Stimulated activated CD8-positive, alpha-beta memory T cell treated with anti-CD3 and anti-CD28 coated beads, Interleukin-7, amount 100 ng/mL, for 1 hour (primary cell): Measurements from ENCODE around the gene GORASP1.

Source experiments
- DNase-seq, 2 donors: peaks; one replicate each; pipeline ENCODE4 v3.0.0-alpha.2; 2020; ENCODE audit warnings: low read depth in 2 of 2

GORASP1 gene

DNA sequence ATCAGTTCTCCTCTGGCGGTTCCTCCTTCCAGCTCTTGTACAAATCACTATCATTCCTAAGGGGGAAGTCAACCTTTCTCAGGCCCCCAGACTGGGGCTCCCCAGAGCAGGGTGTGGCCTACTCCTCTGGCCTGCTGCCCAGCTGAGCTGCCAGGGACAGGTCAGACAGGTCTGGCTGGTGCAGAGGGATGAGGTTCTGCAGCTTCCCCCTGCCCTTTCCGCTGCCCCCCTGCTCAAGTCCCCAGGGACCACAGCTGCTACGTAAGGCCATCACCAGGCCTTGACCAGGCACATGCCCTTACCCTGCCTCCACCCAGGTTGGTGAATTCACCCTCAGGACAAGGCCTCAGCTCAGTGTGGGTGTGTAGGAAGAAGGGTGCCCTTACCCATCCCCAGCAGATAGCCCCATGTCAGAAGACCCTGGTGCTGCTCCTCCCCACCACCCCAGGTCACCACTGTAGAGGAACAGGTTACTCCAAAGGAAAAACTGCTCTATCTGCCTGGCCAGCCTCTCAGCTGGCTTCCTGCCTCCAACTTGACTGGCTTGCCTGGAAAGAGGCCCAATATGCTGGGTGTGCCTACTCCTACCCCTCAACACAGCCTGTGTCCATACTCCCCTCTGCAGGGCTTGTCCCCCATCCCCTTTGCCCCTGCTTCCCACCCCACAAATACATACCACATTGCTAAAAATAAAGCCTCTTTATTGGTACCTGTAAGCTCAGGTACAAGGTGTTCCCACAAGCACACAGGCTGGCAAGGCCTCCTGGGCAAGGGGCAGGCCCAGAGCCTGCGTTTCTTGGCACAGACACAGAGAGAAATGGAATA lies 34.0 kb upstream of the GORASP1 start:
- no peak for DNase-seq

DNA sequence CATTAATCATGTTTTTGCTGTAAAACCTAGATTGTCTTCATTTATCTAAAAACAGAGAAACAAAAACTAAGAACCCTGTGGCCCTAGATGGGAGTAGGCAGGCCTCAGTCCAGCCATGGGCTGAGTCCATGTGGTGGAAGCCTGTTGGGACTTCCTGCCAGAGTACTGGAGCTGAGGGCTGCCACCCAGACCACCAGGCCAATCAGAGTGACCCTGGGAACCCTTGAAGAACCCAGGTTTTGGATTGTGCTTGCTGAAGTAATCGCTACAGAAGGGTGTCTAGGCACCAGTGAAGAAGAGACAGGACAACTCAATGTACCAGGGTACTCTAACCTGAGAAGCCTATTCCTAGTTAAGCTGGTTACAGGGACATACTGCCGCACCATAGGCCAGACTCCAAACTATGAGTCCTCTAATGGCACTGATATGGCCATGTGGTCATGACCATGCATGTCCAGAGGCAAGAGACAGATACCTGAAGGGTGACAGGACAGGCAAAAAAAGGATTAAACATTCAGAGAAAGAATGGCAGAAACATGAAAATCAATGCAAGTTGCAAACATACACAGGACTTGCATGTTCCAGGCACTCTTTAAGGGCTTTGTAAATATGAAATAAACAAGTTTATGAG lies 33.0 kb upstream of the GORASP1 start:
- no peak for DNase-seq

DNA sequence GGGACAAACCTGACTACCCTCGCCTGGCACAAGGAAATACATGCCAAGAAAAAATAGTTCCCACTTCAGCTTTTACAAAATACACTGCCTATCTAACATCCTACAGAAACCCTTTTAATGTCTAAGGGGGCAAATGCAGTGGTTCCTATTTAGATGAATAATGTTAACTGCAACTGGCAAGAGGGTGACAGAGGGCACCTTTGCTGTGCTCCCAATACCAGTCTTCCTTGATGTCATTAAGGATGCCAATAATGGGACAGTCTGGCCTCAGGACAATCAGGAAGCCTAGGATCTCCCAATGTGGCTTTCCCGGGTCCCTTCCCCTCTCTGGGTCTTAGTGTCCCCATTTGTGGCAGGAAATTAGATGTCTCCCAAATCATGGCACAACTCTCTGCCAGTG lies 32.0 kb upstream of the GORASP1 start:
- DNase-seq: no peak

DNA sequence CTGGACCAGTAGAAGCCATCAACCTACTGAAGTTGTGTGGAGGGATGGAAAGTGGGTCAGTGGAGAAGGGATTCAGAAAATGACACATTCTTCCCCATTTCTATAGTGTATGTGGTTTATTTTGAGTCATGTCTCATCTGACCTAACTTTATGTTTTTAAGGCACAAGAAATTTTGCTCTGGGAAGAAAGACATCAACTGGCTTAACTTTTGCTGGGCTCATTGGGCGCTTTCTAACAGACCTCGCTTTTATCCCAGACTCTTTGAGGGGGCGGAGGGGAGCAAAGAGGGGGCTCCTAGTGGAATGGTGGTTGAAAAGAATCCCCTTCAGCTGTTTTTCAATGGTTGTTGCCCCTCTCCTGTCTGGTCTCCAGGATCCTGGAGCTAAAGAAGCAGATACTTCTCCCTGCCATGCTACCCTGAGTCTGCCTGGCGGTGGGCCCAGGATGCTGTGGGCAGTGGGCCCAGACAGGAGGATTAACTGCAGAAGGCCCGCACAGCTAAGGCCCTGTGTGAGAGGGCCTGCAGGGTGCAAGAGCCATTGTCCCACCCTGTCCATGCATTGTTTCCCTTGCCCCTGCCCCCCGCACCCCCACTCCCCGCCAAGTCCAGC lies 31.5 kb upstream of the GORASP1 start:
- no peak for DNase-seq

DNA sequence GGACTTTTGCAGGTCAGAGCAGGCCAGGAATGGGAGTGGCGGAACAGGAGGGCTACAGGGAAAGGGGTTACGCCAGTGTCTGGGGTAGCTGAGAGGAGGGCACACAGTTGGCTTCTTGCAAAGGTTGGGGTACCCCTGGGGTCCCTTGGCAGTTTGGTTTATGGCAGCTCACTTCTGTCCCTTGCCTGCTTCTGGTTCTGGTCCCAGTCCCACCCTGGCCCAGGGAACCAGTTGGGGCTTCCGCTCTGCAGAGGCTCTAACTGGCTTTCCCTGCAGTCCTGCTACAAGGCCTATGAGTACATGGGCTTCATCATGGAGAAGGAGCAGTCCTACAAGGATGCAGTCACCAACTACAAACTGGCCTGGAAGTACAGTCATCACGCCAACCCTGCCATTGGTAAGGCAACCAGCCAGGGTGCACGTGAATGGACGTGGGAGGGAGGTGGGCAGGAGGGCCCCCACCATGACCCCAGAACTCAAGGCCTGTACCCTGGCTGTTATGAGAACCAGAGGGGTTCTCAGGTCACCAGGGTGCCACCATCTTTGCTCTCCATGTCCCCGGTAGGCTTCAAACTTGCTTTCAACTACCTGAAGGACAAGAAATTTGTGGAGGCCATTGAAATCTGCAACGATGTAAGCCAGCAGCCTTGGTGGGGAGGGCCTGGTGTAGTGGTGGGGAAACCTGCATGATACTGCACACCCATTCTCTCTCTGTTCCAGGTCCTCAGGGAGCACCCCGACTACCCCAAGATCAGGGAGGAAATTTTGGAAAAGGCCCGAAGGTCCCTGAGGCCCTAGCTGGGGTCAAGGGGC lies 30.8 kb upstream of the GORASP1 start:
- DNase-seq: no peak

DNA sequence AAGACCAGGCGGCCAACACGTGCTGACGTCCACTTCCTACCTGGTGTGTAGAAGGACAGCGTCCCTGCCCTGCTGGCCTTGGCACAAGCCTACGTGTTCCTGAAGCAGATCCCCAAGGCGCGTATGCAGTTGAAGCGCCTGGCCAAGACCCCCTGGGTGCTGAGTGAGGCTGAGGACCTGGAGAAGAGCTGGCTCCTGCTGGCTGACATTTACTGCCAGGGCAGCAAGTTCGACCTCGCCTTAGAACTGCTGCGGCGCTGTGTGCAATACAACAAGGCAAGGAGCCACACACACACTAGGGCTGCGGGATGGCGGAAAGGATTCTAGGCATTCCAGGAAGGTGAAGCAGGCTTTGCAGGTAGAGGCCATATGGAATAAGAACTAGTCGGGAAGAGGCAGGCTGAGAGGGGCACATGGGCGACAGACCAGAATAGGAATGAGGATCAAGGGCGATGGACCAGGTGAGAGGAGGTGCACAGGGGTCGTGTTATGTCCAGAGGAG lies 30.1 kb upstream of the GORASP1 start:
- DNase-seq: no peak

DNA sequence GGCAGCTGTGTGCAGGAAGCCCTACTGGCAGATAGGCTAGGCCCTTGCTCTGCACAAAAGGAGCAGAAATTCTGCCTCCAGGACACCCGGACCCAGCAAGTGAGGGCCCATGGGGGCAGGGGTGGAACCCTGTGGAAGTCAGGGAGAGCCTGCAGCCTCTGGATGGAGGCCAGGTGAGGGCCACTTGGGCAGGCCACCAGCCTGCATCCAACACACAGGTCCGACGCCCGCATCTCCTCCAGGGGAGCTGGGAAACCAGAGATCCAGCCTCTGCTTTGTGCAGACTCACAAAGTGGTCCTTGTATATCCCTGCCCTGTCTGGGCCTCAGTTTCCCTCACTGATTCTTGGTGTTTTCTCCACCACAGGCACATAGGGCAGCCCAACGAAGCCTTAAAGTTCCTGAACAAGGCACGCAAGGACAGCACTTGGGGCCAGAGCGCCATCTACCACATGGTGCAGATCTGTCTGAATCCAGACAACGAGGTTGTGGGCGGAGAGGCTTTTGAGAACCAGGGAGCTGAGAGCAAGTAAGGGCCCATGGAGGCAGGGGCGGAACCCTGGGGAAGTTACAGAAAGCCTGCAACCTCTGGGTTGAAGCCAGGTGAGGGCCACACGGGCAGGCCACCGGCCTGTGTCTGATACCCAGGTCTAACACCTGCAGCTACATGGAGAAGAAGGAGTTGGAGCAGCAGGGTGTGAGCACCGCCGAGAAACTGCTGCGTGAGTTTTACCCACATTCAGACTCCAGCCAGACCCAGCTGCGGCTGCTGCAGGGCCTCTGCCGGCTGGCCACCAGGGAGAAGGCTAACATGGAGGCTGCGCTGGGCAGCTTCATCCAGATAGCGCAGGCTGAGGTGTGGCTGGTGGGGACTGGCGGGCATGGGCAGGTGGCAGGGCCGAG lies 29.4 kb upstream of the GORASP1 start:
- DNase-seq: no peak

DNA sequence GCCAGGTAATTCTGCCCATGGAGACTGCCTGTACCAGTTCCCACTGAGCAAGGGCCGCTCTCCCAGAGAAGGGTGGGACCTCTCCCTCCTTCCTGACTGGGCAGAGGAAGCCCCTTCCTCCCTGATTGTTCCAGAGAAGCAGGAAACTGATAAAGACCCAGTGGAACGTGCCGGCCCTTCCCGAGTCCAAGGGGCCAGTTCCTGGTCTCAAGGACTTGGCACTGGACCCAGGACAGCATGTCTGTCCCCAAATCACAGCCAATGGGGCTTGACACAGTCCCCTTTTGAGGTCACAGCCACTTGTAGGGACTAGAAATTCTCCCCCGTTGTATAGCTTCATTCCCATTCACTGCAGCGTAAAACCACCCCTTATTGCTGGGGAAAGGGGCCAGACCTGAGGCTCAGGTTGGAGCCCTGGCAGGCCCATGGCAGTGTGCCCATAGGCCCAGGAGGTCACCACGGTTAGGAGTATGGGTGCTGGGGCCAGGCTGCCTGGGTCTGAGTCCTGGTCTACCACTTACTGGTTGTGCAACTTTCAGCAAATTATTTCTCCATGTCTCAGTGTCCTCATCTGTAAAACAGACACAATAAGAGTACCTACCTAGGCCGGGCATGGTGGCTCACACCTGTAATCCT lies 27.9 kb upstream of the GORASP1 start:
- no peak for DNase-seq

DNA sequence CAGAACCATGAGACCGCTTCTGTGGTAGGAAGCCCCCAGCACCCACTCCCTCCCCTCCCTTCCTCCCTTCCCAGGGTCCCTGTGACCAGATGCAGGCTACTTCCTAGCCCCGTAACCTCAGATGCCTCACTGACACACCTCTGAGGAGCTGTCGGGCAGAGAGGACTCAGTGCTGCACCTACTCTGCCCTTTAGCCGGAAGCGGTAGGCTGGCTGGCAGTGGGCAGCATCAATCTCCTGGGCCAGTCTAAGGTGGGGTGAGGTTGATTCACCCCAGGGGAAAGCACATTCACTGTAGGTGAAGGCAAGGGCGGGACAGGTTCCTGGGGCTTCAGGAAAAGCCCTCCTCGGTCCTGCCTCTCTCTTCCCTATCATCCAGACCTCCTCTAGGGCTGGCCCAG lies 26.9 kb upstream of the GORASP1 start:
- DNase-seq: no peak

DNA sequence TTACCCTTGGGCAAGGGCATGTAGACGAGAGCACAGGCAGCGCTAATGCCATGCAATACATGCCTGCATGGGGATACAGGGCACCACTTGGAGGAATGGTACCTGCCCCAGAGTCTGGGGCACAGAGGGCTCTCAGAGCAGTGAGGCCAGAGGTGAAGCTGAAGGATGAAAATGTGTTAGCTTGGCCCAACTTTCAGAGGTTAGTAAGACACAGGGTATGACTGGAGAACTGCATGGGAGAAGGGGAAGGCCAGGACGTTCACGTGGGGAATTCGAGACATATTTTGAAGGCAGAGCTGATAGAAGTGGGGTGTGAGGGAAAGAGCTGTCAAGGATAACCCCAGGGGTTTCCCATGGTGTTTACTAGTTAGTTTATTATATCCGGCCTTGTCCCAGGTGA lies 26.4 kb upstream of the GORASP1 start:
- DNase-seq: no peak

DNA sequence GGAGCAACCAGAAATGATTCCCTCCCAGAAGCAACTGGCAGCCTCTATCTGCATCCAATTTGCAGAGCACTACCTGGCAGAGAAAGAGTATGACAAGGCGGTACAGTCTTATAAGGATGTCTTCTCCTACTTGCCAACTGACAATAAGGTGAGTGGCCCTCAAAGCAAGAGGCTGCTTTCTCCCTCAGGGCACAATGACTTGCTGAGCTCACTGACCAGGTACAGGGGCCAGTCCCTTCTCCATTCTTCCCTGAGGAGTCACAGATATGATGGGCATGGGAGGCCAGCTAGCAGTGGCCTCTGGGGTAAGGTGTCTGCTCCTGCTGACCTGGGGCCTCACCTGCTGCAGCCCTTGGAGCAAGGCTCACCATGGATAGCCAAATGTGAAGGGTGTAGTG lies 25.7 kb upstream of the GORASP1 start:
- no peak for DNase-seq

DNA sequence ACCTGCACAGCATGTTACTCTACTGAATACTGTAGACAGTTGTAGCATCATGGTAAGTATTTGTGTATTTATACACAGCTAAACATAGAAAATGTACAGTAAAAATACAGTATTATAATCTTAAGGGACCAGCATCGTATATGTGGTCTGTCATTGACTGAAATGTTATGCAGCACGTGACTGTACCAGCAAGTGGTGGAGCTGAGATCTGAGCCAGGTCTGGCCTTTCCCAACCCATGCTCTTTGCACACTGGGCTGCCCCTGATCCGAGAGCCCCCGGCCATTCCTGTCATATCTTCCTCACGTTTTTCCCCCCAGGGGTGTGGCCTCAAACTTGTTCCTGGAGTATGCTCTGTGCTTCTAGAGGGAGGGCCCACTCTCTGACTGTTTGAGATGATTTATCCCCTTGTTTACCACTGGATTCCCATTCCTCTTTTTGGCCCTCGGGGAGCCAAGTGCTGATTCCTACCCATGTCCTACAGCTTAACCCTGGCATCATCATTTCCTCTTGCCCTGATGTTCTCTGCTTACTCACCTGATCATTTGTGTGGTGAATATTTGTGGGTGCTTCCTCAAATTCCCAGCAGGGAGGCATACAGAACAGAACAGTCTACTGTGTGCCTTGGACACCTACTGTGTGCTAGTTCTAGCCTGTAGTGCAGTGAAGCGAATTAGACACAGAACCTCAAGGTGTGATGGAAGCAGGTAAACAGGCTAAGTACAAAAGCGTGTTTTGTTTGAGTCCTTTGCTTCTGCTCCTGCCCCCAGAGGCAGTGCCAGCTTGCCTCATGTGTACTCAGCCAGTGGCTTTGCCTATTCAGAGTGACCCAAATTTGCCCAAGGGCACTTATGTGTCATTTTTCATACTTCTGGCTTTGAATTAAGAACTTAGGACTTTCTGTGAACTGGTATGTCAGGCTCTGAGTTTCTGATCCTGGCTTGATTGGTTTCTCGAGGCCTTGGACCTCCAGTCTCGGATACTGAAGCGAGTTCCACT lies 25.0 kb upstream of the GORASP1 start:
- DNase-seq: no peak

DNA sequence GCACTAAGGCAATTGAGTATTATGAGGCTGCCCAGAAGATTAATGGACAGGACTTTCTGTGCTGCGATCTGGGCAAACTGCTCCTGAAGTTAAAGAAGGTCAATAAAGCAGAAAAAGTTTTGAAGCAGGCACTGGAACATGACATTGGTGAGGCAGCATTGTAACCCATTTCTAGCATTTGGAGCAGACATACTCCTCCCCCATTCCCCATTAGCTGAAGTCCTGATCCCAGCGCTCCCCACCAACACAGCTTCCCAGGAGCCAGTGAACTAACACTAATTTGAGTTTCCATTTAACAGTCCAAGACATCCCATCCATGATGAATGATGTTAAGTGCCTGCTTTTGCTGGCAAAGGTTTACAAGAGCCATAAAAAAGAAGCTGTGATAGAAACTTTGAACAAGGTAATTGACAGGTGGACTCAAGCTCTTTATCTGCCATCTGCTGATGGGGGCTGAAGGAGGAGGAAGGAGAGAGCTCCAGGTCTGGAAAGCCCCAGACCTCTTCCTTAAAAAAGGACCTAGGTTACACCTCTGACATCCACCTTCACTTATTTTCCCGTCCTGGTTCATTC lies 23.4 kb upstream of the GORASP1 start:
- no peak for DNase-seq

DNA sequence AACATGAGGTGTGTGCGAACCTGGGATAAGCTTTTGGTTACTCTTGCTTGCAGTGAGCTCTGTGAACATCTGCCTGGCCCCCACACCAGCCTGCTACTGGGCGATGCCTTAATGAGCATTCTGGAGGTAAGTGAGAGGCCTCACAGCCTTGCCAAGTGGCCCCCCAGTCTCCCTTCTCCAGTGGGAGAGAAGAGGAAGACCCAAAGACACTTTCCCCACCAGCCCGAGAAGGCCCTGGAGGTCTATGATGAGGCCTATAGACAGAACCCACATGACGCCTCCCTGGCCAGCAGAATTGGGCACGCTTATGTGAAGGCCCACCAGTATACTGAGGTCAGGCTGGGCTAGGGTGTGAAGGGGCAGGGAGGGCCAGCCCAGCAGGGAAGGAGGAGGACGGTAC lies 22.6 kb upstream of the GORASP1 start:
- no peak for DNase-seq

DNA sequence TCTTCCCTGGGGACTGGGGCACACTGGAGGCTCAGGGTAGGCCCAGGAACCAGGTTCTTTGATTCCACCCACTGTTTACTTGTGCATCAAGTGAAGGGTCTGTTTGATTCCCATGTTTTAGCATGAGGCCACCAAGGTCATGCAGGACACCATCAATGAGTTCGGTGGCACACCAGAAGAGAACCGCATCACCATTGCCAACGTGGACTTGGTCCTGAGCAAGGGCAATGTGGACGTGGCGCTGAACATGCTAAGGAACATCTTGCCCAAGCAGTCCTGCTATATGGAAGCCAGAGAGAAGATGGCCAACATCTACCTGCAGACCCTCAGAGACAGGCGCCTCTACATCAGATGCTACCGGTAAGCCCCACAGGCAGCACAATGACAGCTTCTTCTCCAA lies 21.5 kb upstream of the GORASP1 start:
- no peak for DNase-seq

DNA sequence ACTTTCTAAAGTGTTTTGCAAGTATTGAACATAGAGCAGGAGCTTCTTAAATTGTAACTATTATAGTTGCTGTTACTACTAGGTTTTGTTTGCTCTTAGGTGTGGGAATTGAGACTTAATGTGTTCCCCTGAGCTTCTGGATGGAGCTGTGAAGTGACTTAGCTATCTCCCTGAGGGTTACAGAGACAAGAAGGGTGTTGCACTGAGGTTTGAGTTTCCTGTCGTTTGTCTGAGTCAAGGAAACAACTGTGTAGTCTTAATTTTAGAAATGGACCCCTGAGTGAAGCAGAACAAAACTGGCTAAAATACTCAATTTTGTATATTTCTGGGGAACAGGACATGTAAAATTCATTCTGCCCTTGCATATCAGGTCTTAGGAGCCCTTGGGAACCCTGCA lies 20.5 kb upstream of the GORASP1 start:
- no peak for DNase-seq

DNA sequence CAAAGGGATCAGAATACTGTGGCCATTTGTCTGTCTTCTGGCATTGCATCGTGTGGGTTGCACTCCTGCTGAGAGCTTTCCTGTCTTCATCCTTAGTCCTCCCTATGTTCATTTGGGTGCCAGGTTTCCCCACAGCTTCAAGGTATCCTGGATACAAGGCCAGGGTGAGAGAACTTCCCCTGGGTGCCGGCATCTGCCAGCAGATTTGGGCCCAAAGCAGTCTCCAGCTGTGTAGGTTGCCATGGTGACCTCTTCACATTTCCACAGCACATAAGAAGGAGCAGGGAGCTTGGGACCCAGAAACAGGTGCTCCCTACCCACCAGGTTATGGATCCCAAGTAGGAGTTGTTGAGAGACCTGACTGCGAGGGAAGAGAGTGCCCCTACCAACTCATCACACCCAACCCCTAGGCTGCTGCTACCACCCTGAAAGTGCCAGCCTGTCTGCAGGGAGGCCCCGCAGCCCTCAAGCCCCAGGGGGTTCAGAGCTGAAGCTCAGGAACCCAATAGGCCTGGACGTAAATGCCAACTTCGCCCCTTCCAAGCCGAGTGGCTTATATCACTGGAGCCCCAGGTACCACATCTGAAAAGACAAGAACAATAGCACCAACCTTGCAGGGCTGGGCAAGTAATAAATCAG lies 20.0 kb upstream of the GORASP1 start:
- DNase-seq: no peak

DNA sequence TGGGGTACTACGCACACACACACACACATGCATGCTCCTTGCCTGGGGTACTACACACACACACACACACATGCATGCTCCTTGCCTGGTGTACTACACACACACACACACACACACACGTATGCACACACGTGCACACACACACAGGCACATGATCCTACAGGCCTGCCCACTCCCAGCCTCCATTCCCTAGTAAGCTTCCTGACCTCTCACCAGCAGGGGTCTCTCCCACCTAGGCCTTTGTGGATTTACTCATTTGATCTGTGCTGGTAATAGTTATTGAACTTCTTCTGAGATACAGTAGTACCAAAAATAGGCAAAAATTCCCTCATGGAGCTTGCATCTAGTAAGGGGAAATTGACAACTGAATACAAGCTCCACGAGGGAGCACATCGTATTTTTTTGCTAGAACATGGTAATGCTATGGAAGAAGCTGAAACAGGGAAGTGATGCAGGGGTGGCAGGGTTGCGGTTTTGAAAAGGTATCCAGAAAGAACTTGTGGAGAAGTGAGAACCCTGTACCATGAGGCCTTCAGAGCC lies 19.2 kb upstream of the GORASP1 start:
- DNase-seq: no peak
